HG03354 (cell line): Measurements from ENCODE around the gene TRAPPC3L.

Experiments used
- ATAC-seq: cut with Tn5 transposase; IDR thresholded peaks from one replicate; pipeline ENCODE4 v1.9.1; 2021; ENCODE audit warnings: mild to moderate bottlenecking; ENCODE audit not compliant: unreplicated experiment, poor library complexity, severe bottlenecking

TRAPPC3L gene

GRCh38 chr6:116476002-116476678, 69.3 kb downstream of the TRAPPC3L start:
- ATAC-seq, result peak; percentile 100

GRCh38 chr6:116475141-116475540, 70.3 kb downstream of the TRAPPC3L start:
- no peak for ATAC-seq

GRCh38 chr6:116472706-116473105, 72.8 kb downstream of the TRAPPC3L start:
- ATAC-seq, result no peak

GRCh38 chr6:116471531-116471930, 74.0 kb downstream of the TRAPPC3L start:
- ATAC-seq, result no peak

- no peak for ATAC-seq
Measured at GRCh38 chr6:116468293-116468692, 77.2 kb downstream of the TRAPPC3L start.

GRCh38 chr6:116467514-116467913, 78.0 kb downstream of the TRAPPC3L start:
- no peak for ATAC-seq

GRCh38 chr6:116467096-116467495, 78.4 kb downstream of the TRAPPC3L start:
- ATAC-seq, result no peak

- ATAC-seq, result no peak
Measured at GRCh38 chr6:116465246-116465645, 80.2 kb downstream of the TRAPPC3L start.

- ATAC-seq, result no peak
Measured at GRCh38 chr6:116463301-116463700, 82.2 kb downstream of the TRAPPC3L start.

GRCh38 chr6:116461932-116462885, 83.3 kb downstream of the TRAPPC3L start:
- peak; percentile 89 for ATAC-seq

- ATAC-seq, result peak; percentile 5
Measured at GRCh38 chr6:116461331-116461931, 84.1 kb downstream of the TRAPPC3L start, which contains the start of gene CALHM6. CALHM6 (plus strand) TSS chr6:116461375; CDS start chr6:116461930, 555 bp downstream.

- ATAC-seq, result no peak
Measured at GRCh38 chr6:116459927-116460326, 85.6 kb downstream of the TRAPPC3L start.

GRCh38 chr6:116458264-116458663, 87.2 kb downstream of the TRAPPC3L start:
- ATAC-seq, result no peak

GRCh38 chr6:116456927-116457326, 88.6 kb downstream of the TRAPPC3L start:
- ATAC-seq, result no peak

GRCh38 chr6:116456106-116456505, 89.4 kb downstream of the TRAPPC3L start:
- no peak for ATAC-seq

GRCh38 chr6:116452531-116452930, 93.0 kb downstream of the TRAPPC3L start:
- ATAC-seq, result no peak

- no peak for ATAC-seq
Measured at GRCh38 chr6:116451916-116452315, 93.6 kb downstream of the TRAPPC3L start.

- ATAC-seq, result peak; percentile 84
Measured at GRCh38 chr6:116450769-116451740, 94.4 kb downstream of the TRAPPC3L start.

- no peak for ATAC-seq
Measured at GRCh38 chr6:116450185-116450710, 95.2 kb downstream of the TRAPPC3L start.
